Cardiac fibroblast (primary cell): ENCODE results near the gene ADGRV1.

Experiments used
- DNase-seq, 2 donors: peaks; one replicate each; pipeline versions ENCODE4 v3.0.0 to v3.0.0-alpha.2; 2010; ENCODE audit warnings: low read depth in 2 of 2
- H3K4me3 ChIP-seq, 2 donors: replicated peaks in 1 of 2; 1 replicate in 1 of 2; 2 replicates in 1 of 2; pipeline ENCODE4 v1.5.1; 2011; ENCODE audit warnings: low read depth in 2 of 2, low read length in 2 of 2, mild to moderate bottlenecking in 2 of 2, moderate library complexity in 1 of 2
- TF ChIP-seq, protein P1 (sequence below): IDR thresholded peaks from one replicate; pipeline ENCODE4 v1.5.1; 2011; ENCODE audit warnings: low read depth, mild to moderate bottlenecking, low read length, inconsistent platforms

The ADGRV1 gene

DNA sequence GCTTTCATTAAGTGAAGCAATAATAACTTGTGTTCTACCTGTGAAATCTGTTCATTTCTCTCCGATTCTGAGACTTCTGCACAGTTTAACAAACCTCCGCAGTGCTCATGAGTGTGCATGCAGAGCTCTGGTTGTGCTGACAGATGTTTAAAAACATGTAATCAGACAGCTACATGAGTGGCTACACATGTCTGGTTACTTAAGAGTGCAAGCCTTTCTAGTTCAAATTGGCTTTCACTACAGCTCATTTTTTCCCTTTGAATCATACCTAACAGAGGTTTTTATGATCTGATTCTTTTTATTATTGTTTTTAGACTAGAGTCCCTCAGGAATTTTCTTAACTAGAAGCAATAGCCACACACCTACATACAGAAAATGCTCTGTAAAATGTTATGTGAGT is 514.3 kb downstream of the ADGRV1 start:
- TF ChIP-seq, protein P1, sequence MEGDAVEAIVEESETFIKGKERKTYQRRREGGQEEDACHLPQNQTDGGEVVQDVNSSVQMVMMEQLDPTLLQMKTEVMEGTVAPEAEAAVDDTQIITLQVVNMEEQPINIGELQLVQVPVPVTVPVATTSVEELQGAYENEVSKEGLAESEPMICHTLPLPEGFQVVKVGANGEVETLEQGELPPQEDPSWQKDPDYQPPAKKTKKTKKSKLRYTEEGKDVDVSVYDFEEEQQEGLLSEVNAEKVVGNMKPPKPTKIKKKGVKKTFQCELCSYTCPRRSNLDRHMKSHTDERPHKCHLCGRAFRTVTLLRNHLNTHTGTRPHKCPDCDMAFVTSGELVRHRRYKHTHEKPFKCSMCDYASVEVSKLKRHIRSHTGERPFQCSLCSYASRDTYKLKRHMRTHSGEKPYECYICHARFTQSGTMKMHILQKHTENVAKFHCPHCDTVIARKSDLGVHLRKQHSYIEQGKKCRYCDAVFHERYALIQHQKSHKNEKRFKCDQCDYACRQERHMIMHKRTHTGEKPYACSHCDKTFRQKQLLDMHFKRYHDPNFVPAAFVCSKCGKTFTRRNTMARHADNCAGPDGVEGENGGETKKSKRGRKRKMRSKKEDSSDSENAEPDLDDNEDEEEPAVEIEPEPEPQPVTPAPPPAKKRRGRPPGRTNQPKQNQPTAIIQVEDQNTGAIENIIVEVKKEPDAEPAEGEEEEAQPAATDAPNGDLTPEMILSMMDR: no peak
- DNase-seq: peak; percentile 45 to 85
- no peak overlapping the region for H3K4me3 ChIP-seq

DNA sequence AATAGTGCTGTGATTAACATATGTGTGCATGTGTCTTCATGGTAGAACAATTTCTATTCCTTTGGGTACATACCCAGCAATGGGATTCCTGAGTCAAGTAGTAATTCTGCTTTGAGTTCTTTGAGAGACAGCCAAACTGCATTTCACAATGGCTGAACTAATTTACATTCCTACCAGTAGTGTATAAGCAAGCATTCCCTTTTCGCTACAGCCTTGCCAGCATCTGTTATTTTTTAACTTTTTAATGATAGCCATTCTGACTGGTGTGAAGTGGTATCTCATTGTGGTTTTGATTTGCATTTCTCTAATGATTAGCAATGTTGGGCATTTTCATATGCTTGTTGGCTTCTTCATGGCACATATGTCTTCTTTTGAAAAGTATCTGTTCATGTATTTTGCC is 516.0 kb downstream of the ADGRV1 start:
- TF ChIP-seq, protein P1: peak; percentile 47
- peak; percentile 88 to 97 for DNase-seq
- no peak overlapping the region for H3K4me3 ChIP-seq

DNA sequence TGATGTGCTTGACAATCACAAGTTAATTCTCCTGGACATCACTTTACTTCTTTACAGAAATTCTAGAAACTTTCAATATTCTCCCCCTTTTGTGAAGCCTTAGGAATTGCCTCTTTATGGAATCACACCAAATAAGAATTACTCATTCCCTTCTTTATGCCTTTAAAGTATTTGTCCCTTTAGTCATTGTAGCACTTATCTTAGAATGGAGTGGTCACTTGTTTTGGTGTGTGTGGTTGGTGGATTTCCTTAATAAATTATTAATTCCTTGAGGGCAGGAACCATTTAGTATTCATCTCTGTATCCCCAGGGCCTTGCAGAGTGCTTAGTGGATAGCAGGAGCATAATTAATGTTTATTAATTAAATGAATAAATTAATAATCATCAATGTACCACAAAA is 517.5 kb downstream of the ADGRV1 start:
- peak in 1 of 2 donors; percentile 39 for DNase-seq
- TF ChIP-seq, protein P1: no peak
- no peak overlapping the region for H3K4me3 ChIP-seq

DNA sequence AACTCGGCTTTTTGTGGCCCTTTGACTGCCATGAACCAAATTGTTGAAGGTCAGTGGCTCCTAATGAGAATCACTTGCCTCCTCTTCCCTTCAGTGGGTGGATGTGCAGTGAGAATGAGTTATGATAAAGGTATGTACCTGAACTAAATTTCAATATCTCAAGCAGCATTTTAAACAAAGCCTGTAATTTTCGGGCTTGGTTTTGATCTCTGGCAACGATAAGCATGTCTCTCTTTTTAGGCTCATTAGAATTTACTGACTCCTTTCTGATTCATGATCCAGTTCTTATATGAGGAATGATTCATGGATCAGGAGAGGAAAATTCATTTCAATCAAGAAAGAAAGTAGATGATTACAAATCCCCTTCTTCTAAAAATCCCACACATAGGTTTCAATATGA is 519.0 kb downstream of the ADGRV1 start:
- TF ChIP-seq, protein P1: no peak
- no peak overlapping the region for H3K4me3 ChIP-seq
- DNase-seq: no peak

DNA sequence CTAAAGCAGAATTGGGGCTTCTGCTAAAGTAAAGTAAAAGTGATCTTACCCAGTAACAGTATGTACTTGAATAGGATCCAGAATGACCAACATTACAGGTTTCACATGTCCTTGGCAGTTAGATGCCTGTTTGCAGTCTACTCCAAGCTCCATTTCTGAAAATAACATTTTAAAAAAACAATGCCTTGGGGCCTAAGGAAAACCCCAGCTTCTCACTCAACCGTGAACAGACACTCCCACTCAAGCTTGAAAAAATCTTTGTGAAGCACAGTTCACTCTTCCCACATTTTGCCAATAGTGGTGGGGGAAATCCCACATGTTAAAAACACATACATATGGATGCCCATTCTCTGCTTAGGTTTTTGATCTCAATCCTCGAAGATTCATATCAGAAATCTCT is 520.4 kb downstream of the ADGRV1 start:
- TF ChIP-seq, protein P1: no peak
- DNase-seq: peak; percentile 38 to 64
- H3K4me3 ChIP-seq: no peak overlapping the region

DNA sequence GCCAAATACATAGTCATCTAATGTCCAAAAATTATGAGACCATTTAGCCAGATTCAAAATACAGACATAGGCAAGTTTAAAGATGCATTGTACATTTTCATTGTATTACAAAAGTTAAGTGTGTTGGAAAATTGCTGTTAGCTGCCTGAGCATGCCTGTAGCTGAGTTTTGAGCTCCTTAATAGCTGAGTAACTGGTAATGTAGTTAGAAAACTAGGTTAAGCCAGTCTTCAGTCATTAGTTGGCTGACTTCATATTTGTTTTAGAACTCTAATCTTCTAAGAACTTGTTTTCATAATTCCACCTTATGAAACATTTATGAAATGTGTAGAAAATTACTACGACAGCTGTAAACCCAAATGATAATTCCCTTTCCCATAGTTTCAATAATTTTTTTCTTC is 531.2 kb downstream of the ADGRV1 start:
- DNase-seq: no peak
- no peak overlapping the region for H3K4me3 ChIP-seq
- TF ChIP-seq, protein P1: no peak

DNA sequence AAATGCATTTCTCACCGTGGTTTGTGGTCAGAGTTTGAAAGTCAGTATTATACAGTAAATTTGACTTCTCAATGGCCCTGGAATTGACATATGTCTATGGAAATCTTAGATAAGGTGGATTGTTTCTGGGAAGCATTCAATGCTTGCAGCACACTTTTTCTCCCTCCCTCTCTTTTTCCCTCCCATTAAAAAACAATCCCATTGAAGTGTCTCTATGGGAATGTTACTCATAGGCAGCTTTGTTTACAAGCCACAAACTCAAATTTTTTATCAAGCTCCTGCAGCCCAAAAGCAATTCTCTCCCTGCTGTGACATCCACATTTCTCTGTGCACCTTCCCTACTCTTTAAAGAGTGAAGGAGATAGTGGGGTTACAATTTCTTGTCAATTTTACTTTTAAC is 532.4 kb downstream of the ADGRV1 start:
- H3K4me3 ChIP-seq: no peak overlapping the region
- TF ChIP-seq, protein P1: no peak
- DNase-seq: no peak
